Kidney (tissue), 14 donors: ENCODE data around the gene ADAMTSL5. TPM values are rescaled to one million over a fixed set of nuclear protein-coding genes. Genes with fewer than 3 reads are reported as not detected.
A peak's percentile ranks its signal among the peaks of the same experiment; 100 is the strongest.

Experiments used
- DNase-seq, 5 donors: peaks; one replicate each; pipeline ENCODE4 v3.0.0-alpha.2; 2013 to 2020
- FAIRE-seq: peaks from 2 replicates; lab custom pipeline; 2012; peaks lifted over from hg19 to GRCh38; lab: Jason Lieb, UNC
- H3K27ac ChIP-seq, 2 donors: one replicate each; pipeline ENCODE4 v1.7.0; 2013; ENCODE audit warnings: low read depth in 2 of 2, low read length in 2 of 2, inconsistent platforms in 1 of 2
- H3K27me3 ChIP-seq: one replicate; pipeline ENCODE4 v1.7.1; 2013; ENCODE audit warnings: low read length, inconsistent platforms; ENCODE audit not compliant: control insufficient read depth, insufficient read depth
- H3K36me3 ChIP-seq, 3 donors: one replicate each; pipeline versions ENCODE4 v1.7.0 to v1.7.1; 2013; ENCODE audit warnings: low read length in 3 of 3, control low read depth in 1 of 3, inconsistent platforms in 1 of 3; ENCODE audit not compliant: insufficient read depth in 3 of 3, control insufficient read depth in 2 of 3
- H3K4me1 ChIP-seq, 3 donors: one replicate each; pipeline versions ENCODE4 v1.7.0 to v1.7.1; 2013; ENCODE audit warnings: low read length in 3 of 3, inconsistent platforms in 1 of 3, low read depth in 1 of 3; ENCODE audit not compliant: control insufficient read depth in 2 of 3, insufficient read depth in 2 of 3
- H3K4me3 ChIP-seq, 3 donors: one replicate each; pipeline versions ENCODE4 v1.7.0 to v1.8.1; 2013; ENCODE audit warnings: low read length in 3 of 3, control low read depth in 1 of 3, inconsistent platforms in 1 of 3
- H3K9ac ChIP-seq, 3 donors: one replicate each; pipeline versions ENCODE4 v1.7.0 to v1.7.1; 2013; ENCODE audit warnings: low read length in 3 of 3, control low read depth in 1 of 3, inconsistent platforms in 1 of 3
- H3K9me3 ChIP-seq, 3 donors: one replicate each; pipeline versions ENCODE4 v1.7.0 to v1.7.1; 2013; ENCODE audit warnings: low read length in 3 of 3, control low read depth in 1 of 3, inconsistent platforms in 1 of 3; ENCODE audit not compliant: control insufficient read depth in 2 of 3, insufficient read depth in 1 of 3
- CTCF ChIP-seq: IDR thresholded peaks from 3 replicates; pipeline ENCODE4 v1.5.1; 2012; ENCODE audit warnings: mild to moderate bottlenecking, moderate library complexity, borderline replicate concordance; ENCODE audit not compliant: insufficient read depth; ENCODE audit errors: extremely low read depth
- intact Hi-C: fragments of 100-400 bp; cut with DNase I; formaldehyde crosslinking; loops from one replicate; pipeline ENCODE4 v1.11.1; 2022
- polyA plus RNA-seq: library from polyadenylated mRNA; stranded (reverse); fragments of 350-450 nt; fragmentation: Illumina TruSeq; extraction: RNeasy Lipid Tissue Mini Kit (QIAGEN cat#74804); gene quantifications from one replicate; pipeline ENCODE4 v1.2.3, GENCODE V29; 2014; ENCODE audit warnings: low read depth, low replicate concordance; ENCODE audit not compliant: insufficient read depth
- total RNA-seq: library from RNA; stranded (reverse); fragmentation: NEBNext Ultra II Directional; extraction: Animal tissue kit (Norgen Biotek cat#: 25700); gene quantifications from one replicate; pipeline ENCODE4 v1.2.1, GENCODE V29; 2021
- donor health status: control.
- donor health status: control.
- donor health status: control.
- donor health status: control.
- donor health status: control.
- donor health status: DM: yes; HTN: yes; CAD: no.
- donor health status: Normal renal cell carcinoma (clear cell type).

ADAMTSL5 gene
- total and polyA plus RNA-seq, 2 donors from 2014 or later = 1.4 to 4.6 TPM

GRCh38 chr19:1492474-1493006, 20.3 kb downstream of the ADAMTSL5 start:
- intact Hi-C loops = no loop called here
- peaks cover 0 to 8% (median 0%) of the 10 kb centered on the region in 3 donors for H3K4me1 ChIP-seq
- no peak for TF ChIP-seq CTCF
- H3K27me3 ChIP-seq = no peaks in the 10 kb centered on the region
- H3K9me3 ChIP-seq = no peaks in the 10 kb centered on the region
- H3K27ac ChIP-seq = no peak overlapping the region
- H3K4me3 ChIP-seq = no peak overlapping the region
- no peak for FAIRE-seq
- H3K9ac ChIP-seq = no peak overlapping the region
- no peaks in the 10 kb centered on the region for H3K36me3 ChIP-seq
- peak in 2 of 5 donors; percentile 63 to 77 for DNase-seq

- no peaks in the 10 kb centered on the region for H3K9me3 ChIP-seq
- no peak for FAIRE-seq
- H3K27me3 ChIP-seq = no peaks in the 10 kb centered on the region
- H3K4me1 ChIP-seq = peaks cover 0 to 8% (median 0%) of the 10 kb centered on the region in 3 donors
- H3K4me3 ChIP-seq = peak overlapping the region in 1 of 3 donors; percentile 62
- DNase-seq = peak in 3 of 5 donors; percentile 21 to 80 (median 60)
- H3K36me3 ChIP-seq = no peaks in the 10 kb centered on the region
- intact Hi-C loops = no loop called here
- no peak overlapping the region for H3K27ac ChIP-seq
- no peak overlapping the region for H3K9ac ChIP-seq
- no peak for TF ChIP-seq CTCF
These were observed 21.0 kb downstream of the ADAMTSL5 start for GRCh38 chr19:1491849-1492170.

DNA sequence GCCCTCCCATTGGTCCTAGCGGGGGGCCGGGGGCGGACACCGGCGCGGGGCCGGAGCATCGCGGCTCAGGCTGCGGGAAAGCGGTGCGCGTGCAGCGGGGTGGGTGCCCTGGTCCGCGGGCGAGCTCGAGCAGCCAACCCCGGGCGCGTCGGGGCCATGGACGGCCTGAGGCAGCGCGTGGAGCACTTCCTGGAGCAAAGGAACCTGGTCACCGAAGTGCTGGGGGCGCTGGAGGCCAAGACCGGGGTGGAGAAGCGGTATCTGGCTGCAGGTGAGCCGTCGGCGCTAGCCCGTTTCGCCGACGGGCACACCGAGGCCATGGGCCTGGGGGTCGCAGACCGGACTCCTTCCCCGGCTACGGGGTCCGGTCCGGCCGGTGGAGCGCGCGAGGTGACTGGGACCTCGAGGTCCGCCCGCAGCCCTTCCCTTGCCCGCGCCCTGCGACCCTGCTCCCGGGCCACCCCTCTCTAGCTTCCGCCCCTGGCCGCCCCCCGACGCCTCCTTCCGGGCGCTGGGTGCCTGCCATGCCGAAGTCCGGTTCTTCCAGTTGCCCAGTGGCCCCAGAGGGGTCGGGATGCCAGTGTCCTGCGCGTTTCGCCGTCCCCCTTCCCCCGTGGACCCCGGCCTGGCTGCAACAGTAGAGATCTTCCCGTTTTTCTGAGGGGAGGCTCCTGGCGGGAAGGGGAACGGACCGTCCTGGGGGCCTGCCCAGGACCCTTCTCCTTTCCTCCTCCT, 21.5 kb downstream of the ADAMTSL5 start, which contains the start of gene REEP6:
Gene REEP6 (plus strand): TSS at position 68 of the 735 bp plus-strand sequence. CDS start 89 bp downstream, at position 157.
- peak within 1 kb of the TSS; percentile 41 to 81 (median 67) for H3K9ac ChIP-seq
- H3K27me3 ChIP-seq = no peaks in the 10 kb centered on the region
- FAIRE-seq (no peak), DNase-seq (peak in 1 of 5 donors; percentile 25)
- H3K36me3 ChIP-seq = no peaks in the 10 kb centered on the region
- peak within 1 kb of the TSS; percentile 66 to 88 (median 82) for H3K4me3 ChIP-seq
- peak within 1 kb of the TSS; percentile 51 to 74 for H3K27ac ChIP-seq
- H3K4me1 ChIP-seq = peaks cover 0 to 8% (median 0%) of the 10 kb centered on the region in 3 donors
- peak; percentile 7 for TF ChIP-seq CTCF
- H3K9me3 ChIP-seq = no peaks in the 10 kb centered on the region
- intact Hi-C loops = no loop called here
